Measurements from ENCODE around the gene CELSR3. TPM values are rescaled to one million over a fixed set of nuclear protein-coding genes. Genes with fewer than 3 reads are reported as not detected.

CELSR3 gene
- total and polyA plus RNA-seq, 7 donors = under 0.01 to 2.5 (median 0.36) TPM

- Histone ChIP-seq H3K36me3 (no peaks in the 10 kb centered on the region), H3K27me3 (no peaks in the 10 kb centered on the region), H3K4me3 (no peak overlapping the region), H3K27ac (no peak overlapping the region), H3K9me3 (no peaks in the 10 kb centered on the region), H3K4me1 (no peaks in the 10 kb centered on the region)
- intact Hi-C loops (cut with DNase I) = no loop called here
- TF ChIP-seq POLR2AphosphoS5 (IDR thresholded peaks at IDR 0.05) = no peak
- WGBS, 2 donors = 84 to 92% methylated on average over 15 of the region's 15 CpGs
- DNase-seq = no peak
Measured at GRCh38 chr3:48648188-48648850, 14.4 kb downstream of the CELSR3 start.

GRCh38 chr3:48647714-48648113, 15.0 kb downstream of the CELSR3 start:
- H3K27ac ChIP-seq = no peak overlapping the region
- WGBS, 2 donors = 82 to 91% methylated on average over 9 of the region's 9 CpGs
- TF ChIP-seq EP300 (IDR thresholded peaks at IDR 0.05) (no peak), POLR2A (IDR thresholded peaks at IDR 0.05) (no peak), POLR2AphosphoS5 (IDR thresholded peaks at IDR 0.05) (no peak), CTCF (IDR thresholded peaks at IDR 0.05) (no peak)
- intact Hi-C loops (cut with DNase I) = no loop called here
- DNase-seq = no peak
- no peaks in the 10 kb centered on the region for H3K9me3 ChIP-seq
- no peaks in the 10 kb centered on the region for H3K36me3 ChIP-seq
- no peaks in the 10 kb centered on the region for H3K4me1 ChIP-seq
- no peak overlapping the region for H3K4me3 ChIP-seq
- H3K27me3 ChIP-seq = no peaks in the 10 kb centered on the region

GRCh38 chr3:48644898-48645760, 17.6 kb downstream of the CELSR3 start:
- Histone ChIP-seq H3K27me3 (no peaks in the 10 kb centered on the region), H3K27ac (no peak overlapping the region), H3K4me3 (no peak overlapping the region), H3K9me3 (no peaks in the 10 kb centered on the region), H3K36me3 (no peaks in the 10 kb centered on the region), H3K4me1 (no peaks in the 10 kb centered on the region)
- 93 to 94% methylated on average over 22 of the region's 22 CpGs for WGBS, 2 donors
- intact Hi-C loops (cut with DNase I) = no loop called here
- TF ChIP-seq POLR2AphosphoS5 (IDR thresholded peaks at IDR 0.05) = no peak
- TF ChIP-seq POLR2A (IDR thresholded peaks at IDR 0.05) = no peak
- no peak for TF ChIP-seq CTCF (IDR thresholded peaks at IDR 0.05)
- TF ChIP-seq EP300 (IDR thresholded peaks at IDR 0.05) = no peak
- DNase-seq = no peak

GRCh38 chr3:48642605-48643004, 20.1 kb downstream of the CELSR3 start:
- Histone ChIP-seq H3K4me3 (no peak overlapping the region), H3K27me3 (no peaks in the 10 kb centered on the region), H3K9me3 (no peaks in the 10 kb centered on the region), H3K27ac (no peak overlapping the region), H3K4me1 (no peaks in the 10 kb centered on the region), H3K36me3 (no peaks in the 10 kb centered on the region)
- DNase-seq = no peak
- intact Hi-C loops (cut with DNase I) = no loop called here
- 92% methylated on average over 12 of the region's 12 CpGs for WGBS, 2 donors
- TF ChIP-seq EP300 (IDR thresholded peaks at IDR 0.05) = no peak
- TF ChIP-seq POLR2A (IDR thresholded peaks at IDR 0.05) = no peak
- TF ChIP-seq POLR2AphosphoS5 (IDR thresholded peaks at IDR 0.05) = no peak
- TF ChIP-seq CTCF (IDR thresholded peaks at IDR 0.05) = no peak

- H3K9me3 ChIP-seq = no peaks in the 10 kb centered on the region
- H3K36me3 ChIP-seq = no peaks in the 10 kb centered on the region
- intact Hi-C loops (cut with DNase I) = no loop called here
- no peaks in the 10 kb centered on the region for H3K27me3 ChIP-seq
- no peak overlapping the region for H3K4me3 ChIP-seq
- H3K4me1 ChIP-seq = peaks cover 0 to 2% (median 2%) of the 10 kb centered on the region in 4 donors
- TF ChIP-seq EP300 (IDR thresholded peaks at IDR 0.05) (no peak), POLR2A (IDR thresholded peaks at IDR 0.05) (no peak), POLR2AphosphoS5 (IDR thresholded peaks at IDR 0.05) (no peak), CTCF (IDR thresholded peaks at IDR 0.05) (no peak)
- H3K27ac ChIP-seq = no peak overlapping the region
- 92 to 95% methylated on average over 3 of the region's 3 CpGs for WGBS, 2 donors
- no peak for DNase-seq
Measured at GRCh38 chr3:48641396-48641795, 21.3 kb downstream of the CELSR3 start.

Measured in sigmoid colon (tissue), 7 donors.